ENCODE data around the gene CSMD2. TPM values are rescaled to one million over a fixed set of nuclear protein-coding genes. Genes with fewer than 3 reads are reported as not detected.

Gene CSMD2
- total RNA-seq, 2 experiments from 2014 or later: not detected

- CTCF ChIA-PET: no interaction called here
- no peak overlapping the region for H3K4me3 Mint-ChIP-seq
These were observed 155.6 kb downstream of the CSMD2 start for GRCh38 chr1:34009340-34009985.

GRCh38 chr1:34007760-34008159, 157.3 kb downstream of the CSMD2 start:
- H3K4me1 Mint-ChIP-seq: no peaks in the 10 kb centered on the region
- H3K27me3 Mint-ChIP-seq: peaks cover 8% of the 10 kb centered on the region
- no peak for DNase-seq
- H3K4me3 Mint-ChIP-seq: no peak overlapping the region
- POLR2A ChIA-PET: no interaction called here
- ATAC-seq: no peak
- H3K9me3 Mint-ChIP-seq (ENCODE audit: low read depth): no peaks in the 10 kb centered on the region
- H3K36me3 Mint-ChIP-seq (ENCODE audit: low read depth): no peaks in the 10 kb centered on the region
- no peak overlapping the region for H3K27ac Mint-ChIP-seq
- CTCF ChIA-PET: no interaction called here
- intact Hi-C loops (cut with DNase I, micrococcal nuclease): no loop called here

More at GRCh38 chr1:34009340-34009985, 155.6 kb downstream of the CSMD2 start:
- DNase-seq (no peak), ATAC-seq (no peak)
- no peaks in the 10 kb centered on the region for H3K9me3 Mint-ChIP-seq (ENCODE audit: low read depth)
- no peaks in the 10 kb centered on the region for H3K36me3 Mint-ChIP-seq (ENCODE audit: low read depth)
- H3K27me3 Mint-ChIP-seq: peaks cover 15% of the 10 kb centered on the region
- no peak overlapping the region for H3K27ac Mint-ChIP-seq
- POLR2A ChIA-PET: no interaction called here
- H3K4me1 Mint-ChIP-seq: no peaks in the 10 kb centered on the region
- intact Hi-C loops (cut with DNase I, micrococcal nuclease): no loop called here

- Mint-ChIP-seq H3K27me3 (peaks cover 4% of the 10 kb centered on the region), H3K36me3 (ENCODE audit: low read depth) (no peaks in the 10 kb centered on the region), H3K4me1 (no peaks in the 10 kb centered on the region), H3K4me3 (no peak overlapping the region), H3K9me3 (ENCODE audit: low read depth) (no peaks in the 10 kb centered on the region), H3K27ac (no peak overlapping the region)
- ATAC-seq (no peak), DNase-seq (no peak)
- ChIA-PET POLR2A (no interaction called here), CTCF (no interaction called here)
- intact Hi-C loops (cut with DNase I, micrococcal nuclease): no loop called here
These were observed 159.7 kb downstream of the CSMD2 start for GRCh38 chr1:34005309-34005708.

GRCh38 chr1:34002810-34003209, 162.2 kb downstream of the CSMD2 start:
- intact Hi-C loops (cut with DNase I, micrococcal nuclease): no loop called here
- H3K27ac Mint-ChIP-seq: no peak overlapping the region
- no peaks in the 10 kb centered on the region for H3K4me1 Mint-ChIP-seq
- no peak for ATAC-seq
- no peaks in the 10 kb centered on the region for H3K9me3 Mint-ChIP-seq (ENCODE audit: low read depth)
- ChIA-PET POLR2A (no interaction called here), CTCF (no interaction called here)
- no peak overlapping the region for H3K4me3 Mint-ChIP-seq
- no peak for DNase-seq
- H3K36me3 Mint-ChIP-seq (ENCODE audit: low read depth): no peaks in the 10 kb centered on the region
- no peaks in the 10 kb centered on the region for H3K27me3 Mint-ChIP-seq

- ChIA-PET CTCF (no interaction called here), POLR2A (no interaction called here)
- no peak overlapping the region for H3K27ac Mint-ChIP-seq
- intact Hi-C loops (cut with DNase I, micrococcal nuclease): no loop called here
- ATAC-seq (no peak), DNase-seq (no peak)
- no peaks in the 10 kb centered on the region for H3K36me3 Mint-ChIP-seq (ENCODE audit: low read depth)
- no peaks in the 10 kb centered on the region for H3K4me1 Mint-ChIP-seq
- no peak overlapping the region for H3K4me3 Mint-ChIP-seq
- no peaks in the 10 kb centered on the region for H3K9me3 Mint-ChIP-seq (ENCODE audit: low read depth)
- peaks cover 12% of the 10 kb centered on the region for H3K27me3 Mint-ChIP-seq
These were observed 167.6 kb downstream of the CSMD2 start for GRCh38 chr1:33997127-33998036.

GRCh38 chr1:33996281-33996680, 168.7 kb downstream of the CSMD2 start:
- H3K27me3 Mint-ChIP-seq: peaks cover 12% of the 10 kb centered on the region

GRCh38 chr1:33993301-33993700, 171.7 kb downstream of the CSMD2 start:
- H3K27me3 Mint-ChIP-seq: peaks cover 16% of the 10 kb centered on the region
- no peaks in the 10 kb centered on the region for H3K9me3 Mint-ChIP-seq (ENCODE audit: low read depth)
- ChIA-PET POLR2A (no interaction called here), CTCF (no interaction called here)
- no peaks in the 10 kb centered on the region for H3K4me1 Mint-ChIP-seq
- intact Hi-C loops (cut with DNase I, micrococcal nuclease): no loop called here
- no peak for ATAC-seq
- no peak for DNase-seq
- no peaks in the 10 kb centered on the region for H3K36me3 Mint-ChIP-seq (ENCODE audit: low read depth)
- H3K27ac Mint-ChIP-seq: no peak overlapping the region
- H3K4me3 Mint-ChIP-seq: no peak overlapping the region

More at GRCh38 chr1:33996281-33996680, 168.7 kb downstream of the CSMD2 start:
- CTCF ChIA-PET: no interaction called here
- no peak overlapping the region for H3K4me3 Mint-ChIP-seq
- no peaks in the 10 kb centered on the region for H3K36me3 Mint-ChIP-seq (ENCODE audit: low read depth)
- ATAC-seq (no peak), DNase-seq (no peak)
- H3K9me3 Mint-ChIP-seq (ENCODE audit: low read depth): no peaks in the 10 kb centered on the region
- H3K27ac Mint-ChIP-seq: no peak overlapping the region
- no peaks in the 10 kb centered on the region for H3K4me1 Mint-ChIP-seq
- intact Hi-C loops (cut with DNase I, micrococcal nuclease): no loop called here
- POLR2A ChIA-PET: no interaction called here

GRCh38 chr1:33990281-33990680, 174.7 kb downstream of the CSMD2 start:
- Mint-ChIP-seq H3K27me3 (peaks cover 18% of the 10 kb centered on the region), H3K36me3 (ENCODE audit: low read depth) (no peaks in the 10 kb centered on the region), H3K9me3 (ENCODE audit: low read depth) (no peaks in the 10 kb centered on the region), H3K4me1 (no peaks in the 10 kb centered on the region), H3K27ac (no peak overlapping the region), H3K4me3 (no peak overlapping the region)
- DNase-seq (no peak), ATAC-seq (no peak)
- ChIA-PET POLR2A (no interaction called here), CTCF (no interaction called here)
- intact Hi-C loops (cut with DNase I, micrococcal nuclease): no loop called here

- Mint-ChIP-seq H3K27ac (no peak overlapping the region), H3K4me1 (no peaks in the 10 kb centered on the region), H3K36me3 (ENCODE audit: low read depth) (no peaks in the 10 kb centered on the region), H3K4me3 (no peak overlapping the region), H3K9me3 (ENCODE audit: low read depth) (no peaks in the 10 kb centered on the region), H3K27me3 (peaks cover 9% of the 10 kb centered on the region)
- no peak for DNase-seq
- intact Hi-C loops (cut with DNase I, micrococcal nuclease): no loop called here
- ChIA-PET CTCF (no interaction called here), POLR2A (no interaction called here)
- no peak for ATAC-seq
These were observed 176.9 kb downstream of the CSMD2 start for GRCh38 chr1:33988161-33988560.

- no peak for DNase-seq
- Mint-ChIP-seq H3K4me3 (no peak overlapping the region), H3K4me1 (no peaks in the 10 kb centered on the region), H3K9me3 (ENCODE audit: low read depth) (no peaks in the 10 kb centered on the region), H3K27ac (no peak overlapping the region), H3K27me3 (peaks cover 19% of the 10 kb centered on the region), H3K36me3 (ENCODE audit: low read depth) (no peaks in the 10 kb centered on the region)
- ChIA-PET CTCF (interaction anchor here (0.9 kb wide), 1 partner anchor 38 kb away, joined by 3 read pairs; no protein-coding TSS in a partner anchor), POLR2A (no interaction called here)
- intact Hi-C loops (cut with DNase I, micrococcal nuclease): no loop called here
- no peak for ATAC-seq
These were observed 178.5 kb downstream of the CSMD2 start for GRCh38 chr1:33986390-33987095.

- no peaks in the 10 kb centered on the region for H3K4me1 Mint-ChIP-seq
- ChIA-PET CTCF (interaction anchor here (0.9 kb wide), 1 partner anchor 37 kb away, joined by 3 read pairs; no protein-coding TSS in a partner anchor), POLR2A (no interaction called here)
- H3K4me3 Mint-ChIP-seq: no peak overlapping the region
- ATAC-seq (no peak), DNase-seq (no peak)
- H3K27me3 Mint-ChIP-seq: peaks cover 23% of the 10 kb centered on the region
- no peaks in the 10 kb centered on the region for H3K36me3 Mint-ChIP-seq (ENCODE audit: low read depth)
- intact Hi-C loops (cut with DNase I, micrococcal nuclease): no loop called here
- H3K27ac Mint-ChIP-seq: no peak overlapping the region
- no peaks in the 10 kb centered on the region for H3K9me3 Mint-ChIP-seq (ENCODE audit: low read depth)
These were observed 179.4 kb downstream of the CSMD2 start for GRCh38 chr1:33985656-33986055.

Measured in activated CD4-positive, alpha-beta T cell treated with anti-CD3 and anti-CD28 coated beads for 36 hours (primary cell).